GM12875 (cell line): ENCODE measurements around the gene COL9A3.

Source experiments
- H3K4me3 ChIP-seq: one replicate; pipeline ENCODE4 v1.5.1; 2011; ENCODE audit warnings: low read depth, low read length, control low read depth
- TF ChIP-seq, protein P1 (sequence below): IDR thresholded peaks from 2 replicates; pipeline ENCODE4 v1.5.1; 2011; ENCODE audit warnings: low read depth, mild to moderate bottlenecking, control low read depth, inconsistent platforms, low read length, moderate library complexity, borderline replicate concordance; ENCODE audit not compliant: insufficient read depth

Gene COL9A3

DNA sequence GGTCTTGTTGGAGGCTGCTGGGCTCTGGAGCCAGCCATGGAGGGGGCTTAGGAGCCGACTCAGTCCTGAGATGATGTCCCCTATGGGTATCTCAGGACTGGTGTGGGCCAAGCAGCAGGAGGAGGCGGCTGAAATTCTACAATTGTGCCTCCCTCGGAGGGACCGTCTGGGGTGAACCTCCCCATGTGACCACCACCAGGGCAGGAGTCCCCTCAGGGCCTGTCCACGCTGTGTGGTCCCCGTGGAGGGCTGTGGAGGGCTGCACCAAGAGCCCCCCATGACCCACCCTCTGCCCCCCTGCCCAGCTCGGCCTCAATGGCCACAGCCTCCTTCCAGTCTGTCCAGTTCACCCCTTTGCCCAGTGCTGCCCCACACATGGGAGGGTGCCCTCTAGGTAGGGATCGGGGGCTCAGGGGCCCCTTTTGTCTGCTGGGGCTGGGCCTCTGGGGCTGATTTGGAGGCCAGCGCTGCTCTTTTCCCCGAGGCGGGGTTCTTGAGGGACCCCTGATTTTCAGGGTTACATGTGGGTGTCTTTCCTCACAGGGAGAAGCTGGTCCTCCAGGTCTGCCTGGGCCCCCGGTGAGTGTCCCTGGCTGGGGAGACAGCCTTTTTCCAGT, 1.2 kb downstream of the COL9A3 start:
- TF ChIP-seq, protein P1, sequence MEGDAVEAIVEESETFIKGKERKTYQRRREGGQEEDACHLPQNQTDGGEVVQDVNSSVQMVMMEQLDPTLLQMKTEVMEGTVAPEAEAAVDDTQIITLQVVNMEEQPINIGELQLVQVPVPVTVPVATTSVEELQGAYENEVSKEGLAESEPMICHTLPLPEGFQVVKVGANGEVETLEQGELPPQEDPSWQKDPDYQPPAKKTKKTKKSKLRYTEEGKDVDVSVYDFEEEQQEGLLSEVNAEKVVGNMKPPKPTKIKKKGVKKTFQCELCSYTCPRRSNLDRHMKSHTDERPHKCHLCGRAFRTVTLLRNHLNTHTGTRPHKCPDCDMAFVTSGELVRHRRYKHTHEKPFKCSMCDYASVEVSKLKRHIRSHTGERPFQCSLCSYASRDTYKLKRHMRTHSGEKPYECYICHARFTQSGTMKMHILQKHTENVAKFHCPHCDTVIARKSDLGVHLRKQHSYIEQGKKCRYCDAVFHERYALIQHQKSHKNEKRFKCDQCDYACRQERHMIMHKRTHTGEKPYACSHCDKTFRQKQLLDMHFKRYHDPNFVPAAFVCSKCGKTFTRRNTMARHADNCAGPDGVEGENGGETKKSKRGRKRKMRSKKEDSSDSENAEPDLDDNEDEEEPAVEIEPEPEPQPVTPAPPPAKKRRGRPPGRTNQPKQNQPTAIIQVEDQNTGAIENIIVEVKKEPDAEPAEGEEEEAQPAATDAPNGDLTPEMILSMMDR: no peak
- no peak overlapping the region for H3K4me3 ChIP-seq

DNA sequence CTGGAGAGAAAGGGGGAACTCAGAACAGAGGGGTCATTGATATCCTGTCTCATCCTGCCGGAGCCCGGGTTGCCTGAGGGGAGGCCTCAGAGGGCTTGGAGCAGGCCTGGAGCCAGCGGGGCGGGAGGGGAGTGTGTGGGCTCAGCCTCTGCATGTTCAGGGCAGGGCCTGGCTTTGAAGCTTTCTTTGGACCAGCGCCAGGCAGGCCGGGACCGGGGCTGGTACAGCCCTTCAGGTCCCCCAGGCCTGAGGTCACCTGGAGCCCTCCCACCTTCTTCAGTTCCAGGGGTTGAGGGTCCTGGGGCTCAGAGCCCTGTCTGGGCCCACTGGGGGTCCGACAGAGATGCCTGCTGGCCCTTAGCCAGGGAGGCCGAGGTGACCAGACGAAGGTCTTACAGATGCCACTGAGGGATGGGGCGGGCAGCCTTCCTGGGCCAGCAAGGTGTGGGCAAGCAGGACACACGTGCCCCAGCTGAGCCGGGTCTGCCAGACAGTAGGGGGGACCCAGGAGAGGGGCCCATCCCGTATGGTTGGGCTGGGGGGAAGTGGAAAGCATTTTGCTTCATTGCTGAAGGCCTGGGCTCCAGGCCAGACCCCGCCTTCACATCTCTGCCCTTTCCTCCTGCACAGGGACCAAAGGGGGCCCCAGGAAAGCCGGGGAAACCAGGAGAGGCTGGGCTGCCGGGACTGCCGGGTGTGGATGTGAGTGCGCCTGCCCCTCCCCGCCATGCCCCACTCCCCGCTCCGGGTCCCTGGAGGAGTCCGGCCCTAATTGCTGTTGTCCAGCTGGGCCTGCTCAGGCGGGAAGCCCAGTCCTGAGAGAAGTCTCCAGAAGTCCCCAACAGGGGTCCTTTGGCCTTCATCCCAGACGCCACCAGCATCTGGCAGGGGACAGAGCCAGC, 2.0 kb downstream of the COL9A3 start:
- no peak overlapping the region for H3K4me3 ChIP-seq
- TF ChIP-seq, protein P1: no peak

DNA sequence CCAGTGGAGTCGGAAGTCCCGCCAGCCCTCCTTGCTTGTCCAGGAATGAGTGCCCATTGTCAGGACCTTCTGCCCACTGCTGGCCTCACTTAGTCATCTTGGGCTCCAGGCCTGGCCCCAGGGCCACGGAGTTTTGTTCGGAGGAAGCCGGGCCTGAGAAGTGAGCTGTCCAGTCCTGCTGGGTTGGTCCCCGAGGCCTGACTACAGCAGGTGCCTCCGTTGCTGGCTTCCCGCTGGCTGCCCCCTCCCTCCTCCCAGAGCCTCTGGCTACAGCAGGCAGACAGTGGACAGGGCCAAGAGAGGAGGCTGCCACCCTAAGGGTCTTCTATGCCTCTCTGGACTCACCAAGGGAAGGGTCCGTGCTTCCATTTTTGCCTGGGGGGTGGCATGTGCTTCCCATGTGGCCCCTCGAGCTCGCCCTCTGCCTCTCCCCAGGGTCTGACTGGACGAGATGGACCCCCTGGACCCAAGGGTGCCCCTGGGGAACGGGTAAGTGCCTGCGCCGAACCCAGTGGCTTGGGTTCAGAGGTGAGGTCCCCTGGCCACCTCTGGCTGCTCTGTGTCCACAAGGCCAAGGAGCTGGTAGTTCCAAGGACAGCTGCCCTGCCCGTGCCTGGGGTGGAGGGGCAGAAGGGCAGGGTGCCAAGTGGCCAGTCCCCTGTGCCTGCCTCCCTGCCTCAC, 2.8 kb downstream of the COL9A3 start:
- TF ChIP-seq, protein P1: no peak
- no peak overlapping the region for H3K4me3 ChIP-seq

DNA sequence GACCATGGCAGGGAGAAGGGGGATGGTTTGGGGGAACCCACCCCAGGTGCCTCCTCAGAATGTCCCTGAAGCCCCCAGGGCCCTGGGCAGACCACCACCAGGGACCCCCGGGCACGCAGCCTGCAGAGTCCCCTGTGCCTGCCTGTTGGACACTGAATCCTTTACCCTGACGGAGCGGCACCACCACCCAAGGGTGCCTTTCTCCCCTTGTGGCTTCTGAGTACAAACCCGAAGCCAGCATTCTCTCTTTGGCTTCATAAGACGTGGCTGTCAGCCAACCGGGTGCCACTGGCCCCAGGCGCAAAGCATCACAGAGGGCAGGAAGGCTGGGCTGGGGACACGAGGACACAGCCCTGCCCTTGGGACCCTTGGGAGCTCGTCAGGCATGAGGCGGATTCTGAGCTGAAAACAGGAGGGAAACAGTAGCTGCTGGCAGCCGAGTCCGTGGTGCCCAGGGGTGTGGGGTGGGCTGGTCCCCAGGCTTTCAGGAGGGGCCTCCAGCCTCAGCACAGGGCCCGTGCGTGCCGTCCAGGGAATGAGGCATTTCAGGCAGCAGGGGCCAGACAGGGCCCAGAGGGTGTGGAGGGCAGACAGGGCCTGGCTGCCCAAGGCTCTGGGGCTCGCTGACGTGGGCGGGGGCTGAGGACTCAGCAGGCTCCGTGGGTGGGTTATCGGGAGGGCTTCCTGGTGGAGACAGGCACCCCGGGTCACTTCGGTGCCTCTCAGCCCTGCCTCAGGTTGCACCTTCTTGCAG, 3.5 kb downstream of the COL9A3 start:
- H3K4me3 ChIP-seq: no peak overlapping the region
- TF ChIP-seq, protein P1: no peak

DNA sequence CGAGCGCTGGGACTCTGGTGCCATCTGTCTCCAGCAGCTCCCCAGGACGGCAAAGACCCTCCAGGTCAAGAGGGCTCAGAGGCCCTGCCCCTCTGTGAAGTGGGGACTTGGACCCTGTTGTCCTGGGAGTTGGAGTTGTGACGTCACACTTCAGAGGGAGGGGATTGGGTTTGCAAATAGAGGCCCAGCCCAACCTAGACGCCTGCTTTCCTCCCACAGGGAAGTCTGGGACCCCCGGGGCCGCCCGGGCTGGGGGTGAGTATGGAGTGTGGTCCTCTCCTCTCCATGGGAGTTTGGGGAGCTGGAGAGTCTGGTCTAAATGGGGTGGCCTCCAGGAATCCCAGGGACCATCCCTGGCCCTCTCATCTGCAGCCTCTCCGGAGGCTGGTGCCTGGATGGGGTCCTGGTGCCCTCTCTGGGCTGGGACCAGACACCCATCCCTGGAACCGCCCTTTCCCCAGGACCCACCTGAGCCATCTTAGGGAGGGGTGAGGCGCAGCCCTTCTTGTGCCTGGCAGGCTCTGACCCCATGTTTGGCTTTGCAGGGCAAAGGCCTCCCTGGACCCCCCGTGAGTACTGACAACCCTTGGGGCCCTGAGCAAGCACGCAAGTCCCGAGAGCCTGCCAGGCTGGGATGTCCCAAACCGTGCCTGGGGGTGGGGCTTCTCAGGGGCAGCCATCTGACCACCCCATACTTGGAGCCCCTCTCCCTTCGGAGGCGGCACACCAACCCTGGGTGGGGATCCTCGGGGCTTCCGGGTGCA, 4.3 kb downstream of the COL9A3 start:
- no peak overlapping the region for H3K4me3 ChIP-seq
- TF ChIP-seq, protein P1: no peak

DNA sequence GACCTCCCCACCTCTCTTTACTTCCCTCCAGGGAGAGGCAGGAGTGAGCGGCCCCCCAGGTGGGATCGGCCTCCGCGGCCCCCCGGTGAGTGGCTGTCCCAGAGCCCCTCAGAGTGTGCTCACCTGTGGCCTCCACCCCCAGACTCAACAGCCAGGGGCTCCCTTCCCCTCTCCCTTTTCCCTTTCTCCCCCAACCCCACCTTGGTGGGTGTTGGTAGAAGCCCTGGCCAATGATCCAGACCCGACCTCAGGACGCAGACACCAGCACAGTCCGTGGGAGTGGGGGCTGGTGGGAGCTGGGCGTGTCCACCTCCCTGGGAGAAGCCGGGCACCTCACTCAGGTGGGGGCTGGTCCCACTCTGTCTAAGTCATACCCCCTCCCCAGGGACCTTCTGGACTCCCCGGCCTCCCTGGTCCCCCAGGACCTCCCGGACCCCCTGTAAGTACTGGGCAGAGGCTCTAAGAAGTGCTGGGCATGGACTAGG, 4.9 kb downstream of the COL9A3 start:
- no peak overlapping the region for H3K4me3 ChIP-seq
- TF ChIP-seq, protein P1: no peak
